DMS153 treated with DMSO at 0.1 percent for 48 hours (cell line): ENCODE measurements around the gene TRMT61B.
A peak's percentile ranks its signal among the peaks of the same experiment; 100 is the strongest.

Experiments
- DNase-seq: peaks from one replicate; lab custom pipeline; 2025; ENCODE audit not compliant: unreplicated experiment; lab: John Stamatoyannopoulos, UW

The TRMT61B gene

DNA sequence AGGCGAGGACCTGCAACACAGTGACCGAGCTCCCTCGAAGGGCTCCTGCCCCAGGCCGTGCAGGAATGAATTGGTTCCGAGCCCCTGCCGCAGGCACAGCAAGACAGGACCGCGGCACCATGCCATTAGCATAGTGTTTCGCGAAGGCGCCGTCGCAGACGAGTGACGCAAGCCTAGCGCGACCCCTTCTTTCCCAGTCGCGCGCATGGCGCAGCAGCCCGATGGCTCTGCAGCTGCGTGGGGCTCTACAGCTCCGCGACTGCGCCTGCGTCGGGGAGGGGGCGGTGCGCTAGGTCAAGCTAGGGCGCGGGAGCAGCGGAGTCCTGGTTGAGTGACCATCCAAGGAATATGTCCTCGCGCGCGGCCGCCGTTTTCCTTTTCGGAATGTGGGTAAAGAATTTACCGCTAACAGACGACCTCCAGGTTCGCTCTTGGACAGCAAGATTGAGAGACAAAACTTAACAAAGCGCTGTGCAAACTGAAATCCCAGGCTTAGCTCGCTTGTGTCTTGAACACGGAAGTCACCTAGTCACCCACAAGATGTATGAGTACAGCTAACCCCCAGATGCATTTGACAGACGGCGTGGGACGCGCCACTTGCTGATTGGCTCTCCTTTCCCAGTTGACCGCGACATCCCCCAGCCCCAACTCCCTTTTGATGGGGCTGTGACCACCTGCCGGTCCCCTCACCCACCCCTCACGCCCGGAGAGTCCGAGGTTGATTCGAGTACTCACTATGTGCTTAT is at the start of gene TRMT61B:
TRMT61B (minus strand) TSS at position 164 of the 746 bp plus-strand sequence; CDS start at position 132, 32 bp downstream.
- peak; percentile 92 for DNase-seq

DNA sequence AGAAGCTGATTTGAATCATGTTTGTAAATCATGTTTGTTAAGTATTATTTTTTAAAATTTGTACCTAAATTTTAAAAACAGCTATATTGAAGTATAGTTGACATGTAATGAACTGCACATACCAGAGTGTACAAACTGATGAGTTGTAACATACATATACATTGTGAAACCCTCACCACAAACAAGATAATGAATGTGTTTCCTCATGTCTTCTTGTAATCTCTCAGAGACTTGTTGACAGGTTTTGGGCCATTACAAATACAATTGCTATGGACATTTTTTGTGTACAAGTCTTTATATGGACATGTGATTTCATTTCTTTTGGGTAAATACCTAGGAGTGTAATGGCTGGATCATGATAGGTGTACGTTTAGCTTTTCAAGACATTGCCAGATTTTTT is 45.8 kb upstream of the TRMT61B start:
- DNase-seq, result no peak

DNA sequence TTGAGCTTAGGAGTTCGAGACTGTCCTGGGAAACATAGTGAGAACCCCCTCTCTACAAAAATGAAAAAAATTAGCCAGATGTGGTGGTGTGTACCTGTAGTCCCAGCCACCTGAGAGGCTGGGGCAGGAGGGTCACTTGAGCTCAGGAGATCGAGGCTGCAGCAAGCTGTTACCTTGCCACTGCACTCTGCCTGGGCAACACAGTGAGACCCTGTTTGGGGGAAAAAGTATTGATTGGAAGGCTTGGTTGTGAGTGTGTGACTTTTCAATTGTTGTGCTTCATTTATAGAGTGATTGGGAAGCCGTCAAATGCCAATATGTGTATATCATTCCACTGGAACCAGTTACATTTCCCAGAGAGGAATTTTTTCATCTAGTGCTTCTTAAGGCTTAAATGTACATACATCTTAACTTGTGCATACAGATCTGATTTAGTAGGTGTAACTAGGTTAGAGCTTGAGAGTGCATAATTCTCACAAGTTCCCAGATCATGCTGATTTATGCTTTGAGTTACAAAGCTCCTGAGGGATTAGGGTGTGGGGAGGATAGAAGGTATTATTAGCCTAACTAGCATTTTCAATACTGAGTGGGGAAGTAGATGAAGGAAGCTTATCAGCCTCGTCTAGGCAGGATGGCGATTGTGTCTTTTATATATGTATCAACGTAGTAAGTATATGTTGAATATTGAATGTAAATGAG is 39.7 kb upstream of the TRMT61B start:
- DNase-seq, result no peak

DNA sequence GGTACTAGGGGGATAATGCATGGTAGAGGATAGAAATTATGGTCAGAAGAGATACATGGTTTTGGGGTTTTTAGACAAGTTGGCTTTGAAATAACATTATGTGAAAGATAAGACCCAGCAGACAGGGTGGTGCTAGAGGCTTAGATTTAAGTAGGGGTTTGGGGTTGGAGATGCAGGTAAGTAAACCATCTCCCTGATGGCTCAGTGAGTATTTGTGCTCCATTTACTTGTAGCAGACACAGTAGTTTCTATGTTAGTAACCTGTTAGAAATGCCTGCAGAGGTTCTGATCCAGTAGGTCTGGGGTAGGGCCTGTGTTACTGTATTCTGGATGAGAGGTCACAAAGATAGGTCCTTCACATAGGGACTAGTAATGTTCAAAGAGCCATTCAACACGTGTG is 38.1 kb upstream of the TRMT61B start:
- no peak for DNase-seq

DNA sequence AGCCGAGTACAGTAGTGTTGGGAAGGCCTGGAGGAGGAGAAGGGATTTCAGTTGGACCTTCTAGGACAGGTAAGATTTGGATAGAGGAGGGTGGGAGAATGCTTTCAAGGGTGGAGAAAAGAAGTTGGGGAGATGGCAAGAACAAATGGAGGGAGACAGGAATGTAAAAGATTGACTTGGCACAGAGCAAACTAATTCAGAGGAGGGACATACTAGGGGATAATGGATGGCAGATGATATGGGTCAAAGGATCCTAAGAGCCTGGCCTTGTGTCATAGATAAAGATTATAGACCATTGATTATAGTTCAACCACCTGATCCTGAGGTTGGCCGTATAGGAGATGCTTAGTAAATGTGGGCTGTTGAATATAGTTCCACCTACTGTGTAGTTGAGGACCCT is 36.7 kb upstream of the TRMT61B start:
- DNase-seq, result no peak

DNA sequence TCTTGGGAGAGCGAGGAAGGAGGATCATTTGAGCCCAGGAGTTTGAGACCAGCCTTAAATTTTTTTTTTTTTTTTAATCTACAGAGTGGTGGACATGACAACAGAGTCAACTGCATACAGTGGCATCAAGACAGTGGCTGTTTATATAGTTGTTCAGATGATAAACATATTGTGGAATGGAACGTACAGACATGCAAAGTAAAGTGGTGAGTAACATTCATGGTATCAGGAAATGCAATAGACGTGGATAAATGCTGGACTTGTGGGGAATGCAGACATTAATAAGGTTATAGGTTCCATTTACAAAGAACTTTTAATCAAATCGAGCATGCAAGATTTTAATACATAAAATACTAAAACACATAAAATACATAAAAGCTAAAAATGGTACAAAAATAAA is 36.3 kb upstream of the TRMT61B start:
- no peak for DNase-seq

DNA sequence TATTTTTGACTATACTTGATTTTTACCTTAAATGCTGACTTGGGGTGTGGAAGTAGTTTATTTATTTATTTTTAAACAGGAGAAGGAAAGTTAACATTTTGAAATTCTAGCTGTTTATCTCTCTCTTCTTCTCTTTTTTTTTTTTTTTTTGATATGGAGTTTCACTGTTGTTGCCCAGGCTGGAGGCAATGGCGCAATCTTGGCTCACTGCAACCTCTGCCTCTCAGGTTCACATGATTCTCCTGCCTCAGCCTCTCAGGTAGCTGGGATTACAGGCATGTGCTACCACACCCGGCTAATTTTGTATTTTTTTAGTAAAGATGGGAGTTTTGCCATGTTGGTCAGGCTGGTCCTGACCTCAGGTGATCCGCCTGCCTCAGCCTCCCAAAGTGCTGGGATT is 35.4 kb upstream of the TRMT61B start:
- no peak for DNase-seq

DNA sequence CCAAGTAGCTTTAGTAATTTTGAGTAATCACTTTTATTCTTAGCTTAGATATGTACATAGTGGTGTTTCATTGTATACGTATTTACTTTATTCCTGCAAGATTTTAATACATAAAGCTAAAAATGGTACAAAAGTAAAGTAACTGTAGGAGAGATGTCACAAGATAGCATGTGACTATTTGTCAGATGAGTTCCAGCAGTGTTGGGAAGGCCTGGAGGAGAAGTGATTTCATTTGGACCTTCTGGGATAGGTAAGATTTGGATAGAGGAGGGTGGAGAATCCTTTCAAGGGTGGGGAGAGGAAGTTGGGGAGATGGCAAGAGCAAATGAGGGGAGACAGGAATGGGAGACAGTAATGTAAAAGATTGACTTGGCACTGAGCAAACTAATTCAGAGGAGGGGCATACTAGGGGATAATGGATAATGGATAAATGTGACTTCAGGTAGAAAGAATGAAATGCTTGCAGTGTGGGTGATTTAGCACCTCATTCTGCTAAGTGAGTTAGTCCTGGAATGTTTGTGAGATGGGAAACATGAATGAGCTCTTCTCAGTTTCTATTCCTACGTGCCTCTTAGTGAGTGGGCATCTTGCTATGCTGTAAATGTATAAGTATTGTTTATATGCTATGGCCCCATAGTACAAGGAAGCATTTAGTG is 34.8 kb upstream of the TRMT61B start:
- no peak for DNase-seq

DNA sequence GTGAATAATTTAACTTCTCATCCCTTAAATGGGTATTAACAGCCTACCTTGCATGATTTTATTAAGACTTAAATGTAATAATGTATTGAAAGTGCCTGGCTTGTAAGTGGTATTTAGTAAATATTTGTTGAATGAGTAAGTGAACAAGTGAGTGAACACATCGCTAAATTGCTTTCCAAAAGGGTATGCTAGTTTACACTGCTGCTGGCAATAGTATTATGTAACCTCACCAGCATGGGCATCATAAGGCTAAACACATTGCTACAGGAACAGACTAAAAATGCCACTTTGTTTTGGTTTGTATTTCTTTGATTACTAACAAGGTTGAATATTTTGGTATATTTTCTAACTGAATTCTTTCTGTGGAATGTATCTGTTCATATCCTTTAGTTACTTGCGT is 34.2 kb upstream of the TRMT61B start:
- no peak for DNase-seq

DNA sequence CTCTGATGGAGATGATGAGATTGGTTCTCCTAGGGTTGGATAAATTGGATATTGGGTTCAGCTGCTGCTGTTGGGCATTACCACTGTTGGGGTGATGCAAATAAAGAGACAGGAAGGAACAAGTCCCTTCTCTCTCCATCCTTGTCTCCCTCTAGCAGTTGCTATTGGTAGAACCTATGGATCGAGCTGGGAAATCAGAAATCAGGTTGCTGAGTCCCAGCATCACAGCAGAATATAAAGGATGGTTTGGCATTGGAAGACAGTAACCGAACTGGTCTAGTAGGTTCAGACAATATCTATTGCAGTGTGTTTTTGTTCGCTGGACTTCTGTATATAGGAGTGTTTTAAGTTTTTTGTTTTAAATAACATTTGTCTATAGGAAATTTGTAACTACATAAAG is 32.5 kb upstream of the TRMT61B start:
- no peak for DNase-seq

DNA sequence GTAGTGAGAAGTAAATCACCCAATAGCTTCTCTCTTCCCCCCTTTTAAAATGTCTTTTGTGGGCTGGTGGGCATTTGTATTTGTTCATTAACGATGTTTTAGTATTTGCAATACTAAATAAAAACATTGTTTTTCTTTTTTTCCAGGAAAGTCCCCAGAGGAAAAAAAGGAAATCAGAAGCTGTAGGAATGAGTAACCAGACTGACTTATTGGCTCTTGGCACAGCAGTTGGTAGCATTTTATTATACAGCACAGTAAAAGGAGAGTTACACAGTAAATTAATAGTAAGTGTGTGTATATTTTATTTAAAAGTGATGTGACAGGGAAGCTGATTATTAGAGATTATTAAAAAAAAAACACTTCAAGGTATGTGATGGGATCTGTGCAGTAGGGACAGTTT is 31.7 kb upstream of the TRMT61B start:
- no peak for DNase-seq

DNA sequence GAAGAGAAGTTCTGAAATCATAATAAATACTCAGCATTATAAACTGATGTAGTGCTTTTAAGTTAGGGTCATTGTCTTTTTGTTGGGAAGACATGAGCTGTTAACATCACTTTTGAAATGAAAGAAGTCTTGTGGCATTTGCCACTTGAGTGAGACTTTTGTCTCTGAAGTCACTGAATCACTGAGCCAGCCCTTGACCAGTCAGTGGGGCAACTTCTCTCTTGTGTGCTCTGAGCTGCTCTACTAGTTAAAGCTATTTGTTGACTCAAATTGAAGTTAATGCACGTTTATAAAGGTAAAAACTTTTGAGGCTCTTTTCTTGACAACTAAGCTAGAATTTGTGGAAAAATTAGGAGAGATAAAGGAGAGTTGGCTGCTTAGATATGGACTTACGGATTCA is 31.1 kb upstream of the TRMT61B start:
- DNase-seq, result no peak

DNA sequence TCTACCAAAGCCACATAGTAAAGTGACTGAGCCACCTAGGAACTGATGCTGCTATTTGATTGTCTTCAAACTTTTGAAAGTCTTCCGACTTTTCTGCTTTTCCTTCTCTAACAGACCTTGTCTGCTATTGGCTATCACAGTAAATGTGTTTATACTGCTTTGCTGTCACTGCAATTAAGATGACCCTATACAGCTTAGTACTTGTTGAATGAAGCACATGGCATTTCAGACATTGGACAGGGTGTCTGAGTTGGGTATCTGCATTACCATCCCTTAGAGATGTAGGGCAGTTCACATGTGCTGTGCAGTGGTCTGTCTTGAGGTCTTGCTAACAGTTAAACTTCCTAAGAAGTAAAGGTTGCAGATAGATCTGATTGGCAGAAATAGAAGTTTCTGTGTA is 27.9 kb upstream of the TRMT61B start:
- no peak for DNase-seq

DNA sequence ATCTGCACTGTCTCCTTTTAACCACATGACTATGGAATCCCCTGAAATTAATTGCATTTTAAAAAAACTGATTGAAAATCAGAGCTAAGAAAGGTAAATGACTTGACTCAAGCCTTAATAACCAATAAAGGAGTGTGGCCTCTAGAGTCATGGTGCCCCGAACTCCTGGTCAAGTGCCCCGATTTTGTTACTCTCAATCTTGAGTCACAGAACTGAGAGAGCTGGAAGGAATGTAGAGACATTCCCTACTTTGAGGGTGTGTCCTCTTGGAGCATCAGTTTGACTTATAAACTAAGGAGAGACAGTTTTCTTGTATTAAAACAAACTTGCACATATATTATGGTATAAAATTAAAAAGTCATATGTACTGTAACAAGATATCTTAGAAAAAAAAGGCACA is 26.8 kb upstream of the TRMT61B start:
- no peak for DNase-seq

DNA sequence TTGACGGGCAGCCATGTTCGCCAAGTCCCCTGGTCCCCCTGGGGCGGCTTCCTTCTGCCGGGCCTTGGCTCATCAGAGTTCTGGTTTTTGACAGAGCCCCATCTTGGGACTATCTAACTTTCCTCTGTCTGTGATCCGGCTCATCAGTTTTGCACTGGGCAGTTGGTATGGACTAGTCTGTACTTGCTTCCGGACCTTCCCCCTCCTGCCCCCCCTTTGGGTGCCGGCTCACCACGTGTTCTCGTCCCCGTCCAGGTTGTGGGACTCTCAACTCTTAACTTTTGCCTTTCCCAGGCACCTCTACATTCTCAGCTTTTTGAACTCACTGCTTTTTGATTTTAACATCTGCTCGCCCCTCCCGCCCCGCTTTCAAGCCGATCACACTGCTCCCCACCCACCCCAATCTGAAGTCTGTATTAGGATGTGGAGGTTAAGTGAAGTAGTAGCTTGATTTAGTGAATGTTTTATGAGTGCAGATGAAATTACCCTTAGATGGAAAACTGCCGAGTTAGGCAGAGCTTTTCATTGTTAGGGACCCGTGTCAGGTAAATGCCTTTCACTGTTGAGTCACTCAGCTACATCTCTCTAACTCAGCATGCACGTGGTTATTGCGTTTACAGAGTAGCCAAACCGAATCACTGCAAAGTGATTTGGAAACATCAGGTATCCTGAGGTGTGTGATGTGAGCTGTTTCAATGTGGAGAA is 25.2 kb upstream of the TRMT61B start:
- DNase-seq, result no peak

DNA sequence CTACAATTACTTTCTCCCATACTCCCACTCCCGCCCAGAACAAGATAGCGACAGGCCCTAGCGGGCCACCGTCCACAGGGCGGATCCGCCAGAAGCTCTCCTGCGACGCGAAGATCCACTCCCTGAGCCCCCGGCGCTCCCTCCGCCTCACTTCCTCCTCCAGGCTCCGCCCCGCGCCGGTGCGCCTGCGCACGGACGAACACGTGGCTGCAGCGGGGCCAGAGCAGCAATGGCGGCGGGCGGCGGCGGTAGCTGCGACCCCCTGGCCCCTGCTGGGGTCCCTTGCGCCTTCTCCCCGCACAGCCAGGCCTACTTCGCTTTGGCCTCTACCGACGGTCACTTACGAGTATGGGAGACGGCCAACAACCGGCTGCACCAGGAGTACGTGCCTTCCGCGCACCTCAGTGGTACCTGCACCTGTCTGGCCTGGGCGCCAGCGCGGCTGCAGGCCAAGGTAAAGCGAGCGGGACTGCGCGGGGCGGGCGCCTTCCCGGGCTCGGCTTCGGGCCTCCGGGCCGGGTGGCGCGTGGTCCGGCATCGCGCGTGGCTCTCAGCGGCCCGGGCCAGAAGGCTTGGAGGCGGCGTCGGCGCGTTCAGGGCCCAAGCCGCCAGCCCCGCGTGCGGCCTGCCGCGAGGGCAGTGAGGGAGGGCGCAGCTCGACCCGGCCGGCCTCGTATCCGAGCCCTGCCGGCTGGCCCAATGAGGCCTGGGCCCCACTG is 24.5 kb upstream of the TRMT61B start, which contains the start of gene WDR43:
WDR43 (plus strand) TSS at position 198 of the 719 bp plus-strand sequence; CDS start at position 230, 32 bp downstream.
- DNase-seq, result peak; percentile 95

DNA sequence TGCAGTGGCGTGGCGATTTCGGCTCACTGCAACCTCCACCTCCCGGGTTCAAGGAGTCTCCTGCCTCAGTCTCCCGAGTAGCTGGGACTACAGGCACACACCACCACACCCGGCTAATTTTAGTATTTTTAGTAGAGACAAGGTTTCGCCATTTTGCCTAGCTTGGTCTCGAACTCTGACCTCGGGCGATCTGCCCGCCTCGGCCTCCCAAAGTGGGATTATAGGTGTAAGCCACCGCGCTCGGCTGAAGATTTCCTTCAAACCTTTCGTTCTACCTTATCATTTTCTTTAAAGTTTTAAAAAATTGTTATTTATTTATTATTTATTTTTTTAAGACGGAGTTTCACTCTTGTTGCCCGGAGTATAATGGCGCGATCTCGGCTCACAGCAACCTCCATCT is 23.4 kb upstream of the TRMT61B start:
- no peak for DNase-seq

DNA sequence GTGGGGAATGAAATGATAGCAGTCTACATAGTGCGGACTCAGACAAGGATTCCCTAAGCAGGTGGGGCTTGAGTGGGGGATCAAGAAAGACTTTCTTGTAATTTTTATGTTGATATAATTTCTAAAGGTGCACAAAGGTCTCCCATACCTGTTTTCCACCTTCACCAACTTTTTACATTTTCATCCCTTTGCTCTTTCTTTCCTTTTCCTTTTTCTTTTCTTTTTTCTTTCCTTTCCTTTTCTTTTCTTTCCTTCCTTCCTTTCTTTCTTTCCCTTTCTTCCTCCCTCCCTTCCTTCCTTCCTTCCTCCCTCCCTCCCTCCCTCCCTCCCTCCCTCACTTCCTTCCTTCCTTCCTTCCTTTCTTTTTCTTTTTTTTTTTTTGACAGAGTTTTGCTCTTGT is 10.1 kb upstream of the TRMT61B start:
- DNase-seq, result no peak

DNA sequence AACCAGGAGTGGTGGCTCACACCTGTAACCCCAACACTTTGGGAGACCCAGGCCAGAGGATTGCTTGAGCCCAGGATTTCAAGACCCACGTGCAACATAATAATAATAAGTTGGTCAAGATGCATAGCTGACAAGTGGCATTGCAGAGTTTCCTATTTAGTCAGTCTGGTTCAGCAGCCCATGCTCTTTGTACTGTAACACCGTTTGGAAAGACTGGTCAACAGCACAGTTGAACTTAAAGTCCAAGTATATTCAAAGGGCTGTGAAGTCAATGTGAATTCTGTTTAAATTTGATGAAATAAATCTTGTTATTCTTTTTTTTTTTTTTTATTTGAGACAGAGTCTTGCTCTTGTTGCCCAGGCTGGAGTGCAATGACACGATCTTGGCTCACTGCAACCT is 1.5 kb upstream of the TRMT61B start:
- DNase-seq, result no peak

DNA sequence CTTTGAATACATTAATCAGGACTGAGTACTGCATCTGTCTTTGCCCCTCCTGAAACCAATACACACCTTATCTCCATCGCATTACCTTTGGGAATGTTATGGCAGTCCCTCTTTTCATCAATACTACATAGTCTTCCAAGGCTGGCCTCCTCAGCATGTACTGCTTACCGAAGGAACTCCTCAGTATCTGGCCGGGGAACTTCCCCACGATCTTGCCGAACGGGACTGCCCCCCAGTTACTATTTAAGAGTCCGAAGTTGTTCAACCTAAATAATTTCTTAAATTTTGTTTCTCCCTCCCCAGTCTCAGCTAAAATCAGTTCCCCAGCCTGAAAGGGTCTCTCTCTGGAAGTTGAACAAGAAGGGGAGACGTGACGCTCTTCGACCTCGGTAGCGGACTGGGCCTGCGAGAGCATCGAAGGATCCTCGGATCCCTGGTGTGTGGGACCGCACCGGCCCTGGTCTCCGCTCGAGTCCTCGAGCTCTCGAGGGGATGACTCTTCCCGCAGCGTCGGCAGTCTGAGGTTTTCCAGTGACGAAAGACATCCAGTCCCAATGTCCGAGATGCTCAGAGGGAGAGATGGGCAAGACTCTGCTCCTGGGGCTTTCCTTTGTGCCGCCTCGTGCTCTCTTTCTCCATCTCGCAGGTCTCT is 489 bp downstream of the TRMT61B start:
- DNase-seq, result no peak
